ENCODE data around the gene TRPM7.
"Not testable (repeated sequence)": the region's sequence is repeated elsewhere in the genome, so short reads cannot be mapped to it uniquely, and the experiment has no call there.

The TRPM7 gene

GRCh38 chr15:50573842-50574241 is 112.8 kb downstream of the TRPM7 start:
- not testable (repeated sequence) for DNase-seq (ENCODE audit: low read depth in 1 of 2, low spot score in 1 of 2)

GRCh38 chr15:50563756-50564155 is 122.8 kb downstream of the TRPM7 start:
- DNase-seq (ENCODE audit: low read depth in 1 of 2, low spot score in 1 of 2) = no peak

GRCh38 chr15:50562735-50563640 is 123.6 kb downstream of the TRPM7 start:
- no peak for DNase-seq (ENCODE audit: low read depth in 1 of 2, low spot score in 1 of 2)

GRCh38 chr15:50558012-50558411 is 128.6 kb downstream of the TRPM7 start:
- DNase-seq (ENCODE audit: low read depth in 1 of 2, low spot score in 1 of 2) = no peak

- DNase-seq (ENCODE audit: low read depth in 1 of 2, low spot score in 1 of 2) = no peak
Measured at GRCh38 chr15:50556642-50557371, 129.8 kb downstream of the TRPM7 start.

GRCh38 chr15:50552238-50552637 is 134.4 kb downstream of the TRPM7 start:
- DNase-seq (ENCODE audit: low read depth in 1 of 2, low spot score in 1 of 2) = no peak

- no peak for DNase-seq (ENCODE audit: low read depth in 1 of 2, low spot score in 1 of 2)
Measured at GRCh38 chr15:50549326-50549725, 137.3 kb downstream of the TRPM7 start.

- DNase-seq (ENCODE audit: low read depth in 1 of 2, low spot score in 1 of 2) = no peak
Measured at GRCh38 chr15:50546566-50546965, 140.0 kb downstream of the TRPM7 start, which contains the start of gene USP50. USP50 (minus strand) TSS chr15:50546666; CDS start chr15:50546525, 141 bp downstream.

- no peak for DNase-seq (ENCODE audit: low read depth in 1 of 2, low spot score in 1 of 2)
Measured at GRCh38 chr15:50544368-50544767, 142.2 kb downstream of the TRPM7 start.

- DNase-seq (ENCODE audit: low read depth in 1 of 2, low spot score in 1 of 2) = no peak
Measured at GRCh38 chr15:50543556-50543955, 143.0 kb downstream of the TRPM7 start.

GRCh38 chr15:50542887-50543210 is 143.7 kb downstream of the TRPM7 start:
- DNase-seq (ENCODE audit: low read depth in 1 of 2, low spot score in 1 of 2) = no peak

- no peak for DNase-seq (ENCODE audit: low read depth in 1 of 2, low spot score in 1 of 2)
Measured at GRCh38 chr15:50531766-50532165, 154.8 kb downstream of the TRPM7 start.

GRCh38 chr15:50531163-50531562 is 155.4 kb downstream of the TRPM7 start:
- DNase-seq (ENCODE audit: low read depth in 1 of 2, low spot score in 1 of 2) = no peak

GRCh38 chr15:50523851-50524251 is 162.7 kb downstream of the TRPM7 start:
- DNase-seq (ENCODE audit: low read depth in 1 of 2, low spot score in 1 of 2) = no peak

GRCh38 chr15:50519740-50520425 is 166.7 kb downstream of the TRPM7 start:
- no peak for DNase-seq (ENCODE audit: low read depth in 1 of 2, low spot score in 1 of 2)

GRCh38 chr15:50513001-50513400 is 173.6 kb downstream of the TRPM7 start:
- no peak for DNase-seq (ENCODE audit: low read depth in 1 of 2, low spot score in 1 of 2)
